ENCODE measurements around the gene DNAH10. TPM values are rescaled to one million over a fixed set of nuclear protein-coding genes. Genes with fewer than 3 reads are reported as not detected.

DNAH10 gene
- total RNA-seq, 1 experiment from 2014 or later, result 0.09 TPM

DNA sequence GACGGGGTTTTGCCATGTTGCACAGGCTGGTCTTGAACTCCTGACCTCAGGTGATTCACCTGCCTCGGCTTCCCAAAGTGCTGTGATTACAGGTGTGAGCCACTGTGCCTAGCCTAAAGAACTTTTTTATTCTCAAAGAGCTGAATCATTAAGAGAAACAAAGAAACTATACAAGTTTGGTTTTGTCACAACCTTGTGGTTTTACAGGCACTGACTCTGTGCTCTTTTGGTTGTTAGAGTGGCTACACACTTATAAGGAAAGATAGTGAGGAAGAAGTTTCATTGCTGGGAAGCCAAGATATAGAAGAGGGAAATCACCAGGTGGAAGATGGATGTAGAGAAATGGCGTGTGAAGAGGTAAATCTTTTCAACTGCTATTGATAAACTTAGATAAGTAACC, 10.1 kb upstream of the DNAH10 start:
- Mint-ChIP-seq H3K9me3 (no peaks in the 10 kb centered on the region), H3K27ac (no peak overlapping the region), H3K4me1 (no peaks in the 10 kb centered on the region), H3K36me3 (peaks cover 59% of the 10 kb centered on the region), H3K27me3 (ENCODE audit: low read depth) (no peaks in the 10 kb centered on the region), H3K4me3 (no peak overlapping the region)
- no peak for ATAC-seq
- no peak for TF ChIP-seq GABPB1 (CRISPR knock-in tag; IDR thresholded peaks at IDR 0.05)
- TF ChIP-seq ETV6 (CRISPR knock-in tag; IDR thresholded peaks at IDR 0.05), result no peak
- TF ChIP-seq, protein P1, sequence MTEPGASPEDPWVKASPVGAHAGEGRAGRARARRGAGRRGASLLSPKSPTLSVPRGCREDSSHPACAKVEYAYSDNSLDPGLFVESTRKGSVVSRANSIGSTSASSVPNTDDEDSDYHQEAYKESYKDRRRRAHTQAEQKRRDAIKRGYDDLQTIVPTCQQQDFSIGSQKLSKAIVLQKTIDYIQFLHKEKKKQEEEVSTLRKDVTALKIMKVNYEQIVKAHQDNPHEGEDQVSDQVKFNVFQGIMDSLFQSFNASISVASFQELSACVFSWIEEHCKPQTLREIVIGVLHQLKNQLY (CRISPR knock-in tag; IDR thresholded peaks at IDR 0.05), result no peak
- TF ChIP-seq, protein P2, sequence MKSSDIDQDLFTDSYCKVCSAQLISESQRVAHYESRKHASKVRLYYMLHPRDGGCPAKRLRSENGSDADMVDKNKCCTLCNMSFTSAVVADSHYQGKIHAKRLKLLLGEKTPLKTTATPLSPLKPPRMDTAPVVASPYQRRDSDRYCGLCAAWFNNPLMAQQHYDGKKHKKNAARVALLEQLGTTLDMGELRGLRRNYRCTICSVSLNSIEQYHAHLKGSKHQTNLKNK (CRISPR knock-in tag; IDR thresholded peaks at IDR 0.05), result no peak
- no peak for DNase-seq (ENCODE audit: low spot score)
- ChIA-PET CTCF (no interaction called here), POLR2A (no interaction called here)

DNA sequence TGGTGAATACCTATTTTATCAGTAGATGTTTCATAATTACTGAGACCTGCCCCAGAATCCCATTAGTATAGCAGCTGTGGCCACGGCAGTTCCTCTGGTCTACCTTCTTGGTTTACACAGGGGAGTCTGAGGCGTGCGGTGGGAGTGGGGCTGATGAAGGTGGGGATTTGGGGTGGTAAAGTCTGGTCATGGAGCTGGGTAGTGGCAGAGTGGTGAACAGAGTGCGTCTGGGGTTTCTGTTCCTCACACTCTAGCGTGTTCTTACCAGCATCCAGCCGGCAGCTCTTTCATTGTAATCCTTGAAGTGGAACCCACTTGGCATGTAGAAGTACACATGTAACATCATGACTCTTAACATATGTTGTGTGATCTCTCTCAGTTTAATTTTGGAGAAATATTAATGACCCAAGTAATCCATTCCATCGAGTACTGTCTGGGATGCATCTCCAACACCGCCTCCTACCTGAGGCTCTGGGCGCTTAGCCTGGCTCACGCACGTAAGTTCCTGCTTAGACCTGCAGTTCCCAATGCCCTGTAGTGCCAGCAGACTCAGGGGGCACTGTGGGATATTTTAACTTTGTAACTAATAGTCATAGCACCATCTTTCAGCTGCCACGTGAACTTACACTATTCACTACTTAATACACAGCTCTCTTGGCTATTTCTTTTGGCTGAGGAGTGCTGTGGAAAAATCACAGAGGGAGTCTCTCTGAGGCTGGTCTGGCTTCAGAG, 7.9 kb upstream of the DNAH10 start:
- Mint-ChIP-seq H3K4me1 (no peaks in the 10 kb centered on the region), H3K4me3 (no peak overlapping the region), H3K9me3 (no peaks in the 10 kb centered on the region), H3K36me3 (peaks cover 51% of the 10 kb centered on the region), H3K27ac (no peak overlapping the region), H3K27me3 (ENCODE audit: low read depth) (no peaks in the 10 kb centered on the region)
- ChIA-PET CTCF (no interaction called here), POLR2A (no interaction called here)
- no peak for TF ChIP-seq TP53 (CRISPR knock-in tag; IDR thresholded peaks at IDR 0.05)
- TF ChIP-seq ZNF416 (CRISPR knock-in tag; IDR thresholded peaks at IDR 0.05), result no peak
- TF ChIP-seq NR2C2 (CRISPR knock-in tag; IDR thresholded peaks at IDR 0.05), result no peak
- TF ChIP-seq FOXJ3 (CRISPR knock-in tag; IDR thresholded peaks at IDR 0.05; ENCODE audit: borderline replicate concordance), result no peak
- TF ChIP-seq NR3C1 (CRISPR knock-in tag; conservative IDR thresholded peaks at IDR 0.05; ENCODE audit: low read depth), result no peak
- no peak for DNase-seq (ENCODE audit: low spot score)
- no peak for ATAC-seq

DNA sequence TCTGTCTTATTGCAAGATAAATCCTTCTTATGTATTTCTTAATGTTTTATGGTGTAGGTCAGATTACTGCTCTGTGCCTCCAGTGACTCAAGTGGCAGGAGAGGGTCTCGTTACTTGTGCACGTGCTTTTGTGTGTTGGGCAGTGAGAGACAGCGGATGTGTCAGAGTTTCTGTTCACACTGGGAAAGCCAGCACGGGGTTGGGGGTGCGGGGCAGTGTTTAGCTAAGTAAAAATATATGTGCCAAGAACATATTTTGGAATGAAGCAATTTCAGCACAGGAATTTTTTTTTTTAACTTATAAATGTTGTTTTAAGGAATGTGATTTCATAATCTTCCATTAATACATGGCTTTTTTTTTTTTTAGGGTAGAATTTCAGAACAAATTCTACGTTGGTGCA, 4.5 kb upstream of the DNAH10 start:
- H3K9me3 Mint-ChIP-seq, result no peaks in the 10 kb centered on the region
- peaks cover 28% of the 10 kb centered on the region for H3K36me3 Mint-ChIP-seq
- TF ChIP-seq, protein P3, sequence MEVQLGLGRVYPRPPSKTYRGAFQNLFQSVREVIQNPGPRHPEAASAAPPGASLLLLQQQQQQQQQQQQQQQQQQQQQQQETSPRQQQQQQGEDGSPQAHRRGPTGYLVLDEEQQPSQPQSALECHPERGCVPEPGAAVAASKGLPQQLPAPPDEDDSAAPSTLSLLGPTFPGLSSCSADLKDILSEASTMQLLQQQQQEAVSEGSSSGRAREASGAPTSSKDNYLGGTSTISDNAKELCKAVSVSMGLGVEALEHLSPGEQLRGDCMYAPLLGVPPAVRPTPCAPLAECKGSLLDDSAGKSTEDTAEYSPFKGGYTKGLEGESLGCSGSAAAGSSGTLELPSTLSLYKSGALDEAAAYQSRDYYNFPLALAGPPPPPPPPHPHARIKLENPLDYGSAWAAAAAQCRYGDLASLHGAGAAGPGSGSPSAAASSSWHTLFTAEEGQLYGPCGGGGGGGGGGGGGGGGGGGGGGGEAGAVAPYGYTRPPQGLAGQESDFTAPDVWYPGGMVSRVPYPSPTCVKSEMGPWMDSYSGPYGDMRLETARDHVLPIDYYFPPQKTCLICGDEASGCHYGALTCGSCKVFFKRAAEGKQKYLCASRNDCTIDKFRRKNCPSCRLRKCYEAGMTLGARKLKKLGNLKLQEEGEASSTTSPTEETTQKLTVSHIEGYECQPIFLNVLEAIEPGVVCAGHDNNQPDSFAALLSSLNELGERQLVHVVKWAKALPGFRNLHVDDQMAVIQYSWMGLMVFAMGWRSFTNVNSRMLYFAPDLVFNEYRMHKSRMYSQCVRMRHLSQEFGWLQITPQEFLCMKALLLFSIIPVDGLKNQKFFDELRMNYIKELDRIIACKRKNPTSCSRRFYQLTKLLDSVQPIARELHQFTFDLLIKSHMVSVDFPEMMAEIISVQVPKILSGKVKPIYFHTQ (CRISPR knock-in tag; IDR thresholded peaks at IDR 0.05), result no peak
- TF ChIP-seq, protein P4, sequence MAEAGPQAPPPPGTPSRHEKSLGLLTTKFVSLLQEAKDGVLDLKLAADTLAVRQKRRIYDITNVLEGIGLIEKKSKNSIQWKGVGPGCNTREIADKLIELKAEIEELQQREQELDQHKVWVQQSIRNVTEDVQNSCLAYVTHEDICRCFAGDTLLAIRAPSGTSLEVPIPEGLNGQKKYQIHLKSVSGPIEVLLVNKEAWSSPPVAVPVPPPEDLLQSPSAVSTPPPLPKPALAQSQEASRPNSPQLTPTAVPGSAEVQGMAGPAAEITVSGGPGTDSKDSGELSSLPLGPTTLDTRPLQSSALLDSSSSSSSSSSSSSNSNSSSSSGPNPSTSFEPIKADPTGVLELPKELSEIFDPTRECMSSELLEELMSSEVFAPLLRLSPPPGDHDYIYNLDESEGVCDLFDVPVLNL (CRISPR knock-in tag; IDR thresholded peaks at IDR 0.05; ENCODE audit: borderline replicate concordance, low read depth), result no peak
- TF ChIP-seq JUN (CRISPR knock-in tag; IDR thresholded peaks at IDR 0.05) (no peak), SP1 (CRISPR knock-in tag; conservative IDR thresholded peaks at IDR 0.05) (no peak), RELA (CRISPR knock-in tag; IDR thresholded peaks at IDR 0.05; ENCODE audit: borderline replicate concordance) (no peak), ZNF396 (CRISPR knock-in tag; IDR thresholded peaks at IDR 0.05; ENCODE audit: borderline replicate concordance) (no peak)
- TF ChIP-seq, protein P1 (CRISPR knock-in tag; IDR thresholded peaks at IDR 0.05), result no peak
- DNase-seq (ENCODE audit: low spot score) (no peak), ATAC-seq (no peak)
- H3K4me3 Mint-ChIP-seq, result no peak overlapping the region
- peaks cover 7% of the 10 kb centered on the region for H3K4me1 Mint-ChIP-seq
- H3K27me3 Mint-ChIP-seq (ENCODE audit: low read depth), result peaks cover 1% of the 10 kb centered on the region; the same call in 1 of the 2 replicates
- no peak overlapping the region for H3K27ac Mint-ChIP-seq
- ChIA-PET POLR2A (no interaction called here), CTCF (no interaction called here)
